ENCODE data around the gene AR. TPM values are rescaled to one million over a fixed set of nuclear protein-coding genes. Genes with fewer than 3 reads are reported as not detected.

Gene AR
- polyA plus RNA-seq, 1 donor (not counting 4 experiments of a cell fraction or from before 2014, with no cell fraction given): 0.47 TPM

- no peaks in the 10 kb centered on the region for H3K27me3 ChIP-seq (ENCODE audit: control insufficient read depth, extremely low read depth, insufficient read depth, low read length)
- H3K36me3 ChIP-seq (ENCODE audit: control insufficient read depth in 2 of 2, extremely low read depth in 1 of 2, insufficient read depth in 2 of 2, low read length in 2 of 2): no peaks in the 10 kb centered on the region
- H3K9ac ChIP-seq (ENCODE audit: control insufficient read depth, extremely low read depth, insufficient read depth, low read length): no peak overlapping the region
- H3K9me3 ChIP-seq (ENCODE audit: control insufficient read depth, low read depth, low read length): no peaks in the 10 kb centered on the region
- peaks cover 3% of the 10 kb centered on the region for H3K4me1 ChIP-seq (ENCODE audit: control insufficient read depth, extremely low read depth, insufficient read depth, low read length)
- H3K4me3 ChIP-seq (ENCODE audit: control insufficient read depth in 2 of 3, extremely low read depth in 1 of 3, insufficient read depth in 2 of 3, low read depth in 1 of 3, low read length in 3 of 3): no peak overlapping the region
- no peaks in the 10 kb centered on the region for H4K20me1 ChIP-seq (ENCODE audit: control insufficient read depth, extremely low read depth, insufficient read depth, low read length)
- no peak for FAIRE-seq
- dilution Hi-C loops (cut with MboI; ENCODE audit: extremely low pct_ligation_motif_present, low sequenced_read_pairs): no loop called here
- no peaks in the 10 kb centered on the region for H3K79me2 ChIP-seq (ENCODE audit: control insufficient read depth, insufficient read depth, low read length)
- no peak overlapping the region for H2AFZ ChIP-seq (ENCODE audit: control insufficient read depth, low read length)
- DNase-seq (ENCODE audit: low read depth, low spot score): no peak
- no peaks in the 10 kb centered on the region for H3K9me1 ChIP-seq (ENCODE audit: control insufficient read depth, extremely low read depth, insufficient read depth, low read length)
- no peak overlapping the region for H3K27ac ChIP-seq (ENCODE audit: control insufficient read depth, insufficient read depth, low read length)
- no peak overlapping the region for H3K4me2 ChIP-seq (ENCODE audit: control insufficient read depth, extremely low read depth, insufficient read depth, low read depth, low read length)
- no peak for TF ChIP-seq CTCF (optimal IDR thresholded peaks at IDR 0.05 in 1 of 3, IDR thresholded peaks at IDR 0.05 in 1 of 3, conservative IDR thresholded peaks at IDR 0.05 in 1 of 3; ENCODE audit: extremely low read depth in 1 of 3, insufficient read depth in 2 of 3, low read length in 3 of 3)
- no peak for TF ChIP-seq EZH2 (IDR thresholded peaks at IDR 0.05; ENCODE audit: low read length)
Observed at GRCh38 chrX:67693928-67694327, 150.1 kb downstream of the AR start.

GRCh38 chrX:67697452-67697851 lies 153.6 kb downstream of the AR start:
- dilution Hi-C loops (cut with MboI; ENCODE audit: extremely low pct_ligation_motif_present, low sequenced_read_pairs): no loop called here
- FAIRE-seq: no peak
- H3K9ac ChIP-seq (ENCODE audit: control insufficient read depth, extremely low read depth, insufficient read depth, low read length): no peak overlapping the region

More at GRCh38 chrX:67697452-67697851, 153.6 kb downstream of the AR start:
- Histone ChIP-seq H3K36me3 (ENCODE audit: control insufficient read depth in 2 of 2, extremely low read depth in 1 of 2, insufficient read depth in 2 of 2, low read length in 2 of 2) (no peaks in the 10 kb centered on the region), H3K79me2 (ENCODE audit: control insufficient read depth, insufficient read depth, low read length) (no peaks in the 10 kb centered on the region), H2AFZ (ENCODE audit: control insufficient read depth, low read length) (no peak overlapping the region), H3K4me2 (ENCODE audit: control insufficient read depth, extremely low read depth, insufficient read depth, low read depth, low read length) (no peak overlapping the region), H3K27ac (ENCODE audit: control insufficient read depth, insufficient read depth, low read length) (no peak overlapping the region), H4K20me1 (ENCODE audit: control insufficient read depth, extremely low read depth, insufficient read depth, low read length) (no peaks in the 10 kb centered on the region), H3K9me3 (ENCODE audit: control insufficient read depth, low read depth, low read length) (no peaks in the 10 kb centered on the region), H3K4me1 (ENCODE audit: control insufficient read depth, extremely low read depth, insufficient read depth, low read length) (peaks cover 2% of the 10 kb centered on the region), H3K9me1 (ENCODE audit: control insufficient read depth, extremely low read depth, insufficient read depth, low read length) (no peaks in the 10 kb centered on the region), H3K4me3 (ENCODE audit: control insufficient read depth in 2 of 3, extremely low read depth in 1 of 3, insufficient read depth in 2 of 3, low read depth in 1 of 3, low read length in 3 of 3) (no peak overlapping the region), H3K27me3 (ENCODE audit: control insufficient read depth, extremely low read depth, insufficient read depth, low read length) (no peaks in the 10 kb centered on the region)
- TF ChIP-seq EZH2 (IDR thresholded peaks at IDR 0.05; ENCODE audit: low read length): no peak
- no peak for TF ChIP-seq CTCF (optimal IDR thresholded peaks at IDR 0.05 in 1 of 3, IDR thresholded peaks at IDR 0.05 in 1 of 3, conservative IDR thresholded peaks at IDR 0.05 in 1 of 3; ENCODE audit: extremely low read depth in 1 of 3, insufficient read depth in 2 of 3, low read length in 3 of 3)
- DNase-seq (ENCODE audit: low read depth, low spot score): no peak
